IPS-15b (cell line): ENCODE results near the gene CAMSAP3.
"Not testable (repeated sequence)": the region's sequence is repeated elsewhere in the genome, so short reads cannot be mapped to it uniquely, and the experiment has no call there.

Experiments
- H3K27me3 ChIP-seq: one replicate; pipeline ENCODE4 v1.6.1; 2013; ENCODE audit warnings: low read length; ENCODE audit not compliant: control insufficient read depth, insufficient read depth
- H3K36me3 ChIP-seq: one replicate; pipeline ENCODE4 v1.6.1; 2013; ENCODE audit warnings: low read length; ENCODE audit not compliant: control insufficient read depth, insufficient read depth
- H3K4me1 ChIP-seq: one replicate; pipeline ENCODE4 v1.6.1; 2013; ENCODE audit warnings: mild to moderate bottlenecking, low read length; ENCODE audit not compliant: control insufficient read depth, insufficient read depth
- H3K4me3 ChIP-seq: one replicate; pipeline ENCODE4 v1.5.1; 2013; ENCODE audit warnings: low read depth, low read length
- H3K9ac ChIP-seq: one replicate; pipeline ENCODE4 v1.6.1; 2013; ENCODE audit warnings: low read depth, mild to moderate bottlenecking, low read length
- H3K9me3 ChIP-seq: one replicate; pipeline ENCODE4 v1.6.1; 2013; ENCODE audit warnings: mild to moderate bottlenecking, low read length; ENCODE audit not compliant: control insufficient read depth, insufficient read depth

Gene CAMSAP3

DNA sequence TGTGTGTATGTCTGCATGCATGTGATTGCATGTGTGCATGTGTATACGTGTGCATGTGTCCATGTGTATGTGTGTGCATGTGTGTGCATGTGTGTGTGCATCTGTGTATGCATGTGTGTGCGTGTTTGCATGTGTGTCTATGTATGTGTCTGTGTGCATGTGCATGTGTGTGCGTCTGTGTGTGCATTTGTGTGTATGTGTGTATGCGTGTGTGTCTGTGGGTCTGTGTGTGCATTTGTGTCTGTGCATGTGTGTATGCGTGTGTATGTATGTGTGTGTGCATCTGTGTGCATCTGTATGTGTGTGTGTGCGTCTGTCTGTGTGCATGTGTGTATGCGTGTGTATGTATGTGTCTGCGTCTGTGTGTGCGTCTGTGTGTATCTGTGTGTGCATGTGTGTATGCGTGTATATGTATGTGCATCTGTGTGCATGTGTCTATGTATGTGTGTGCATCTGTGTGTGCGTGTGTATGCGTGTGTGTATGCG, 44.2 kb downstream of the CAMSAP3 start:
- H3K4me1 ChIP-seq: no peaks in the 10 kb centered on the region

DNA sequence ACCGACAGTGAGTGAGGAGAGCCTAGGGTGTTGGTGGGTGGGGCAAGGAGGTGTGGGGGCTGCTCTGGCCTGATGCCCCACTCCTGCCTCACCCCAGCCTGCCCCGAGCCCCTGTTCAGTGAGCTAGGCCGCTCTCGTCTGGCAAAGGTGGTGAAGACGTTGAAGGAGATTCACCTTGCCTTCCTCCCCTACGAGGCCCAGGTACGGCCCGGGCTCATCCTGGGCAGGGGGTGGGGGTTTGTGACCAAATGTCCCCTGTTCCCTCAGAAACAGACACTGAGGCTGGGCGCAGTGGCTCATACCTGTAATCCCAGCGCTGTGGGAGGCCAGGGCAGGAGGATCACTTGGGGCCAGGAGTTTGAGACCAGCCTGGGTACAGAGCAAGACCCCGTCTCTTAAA, 45.1 kb downstream of the CAMSAP3 start:
- H3K9me3 ChIP-seq: no peaks in the 10 kb centered on the region

More for the DNA sequence above, 44.2 kb downstream of the CAMSAP3 start:
- H3K36me3 ChIP-seq: peaks cover 9% of the 10 kb centered on the region
- peaks cover 18% of the 10 kb centered on the region for H3K27me3 ChIP-seq
- H3K9me3 ChIP-seq: no peaks in the 10 kb centered on the region
- H3K9ac ChIP-seq: no peak overlapping the region
- H3K4me3 ChIP-seq: no peak overlapping the region

GRCh38 chr19:7641290-7642276, 45.9 kb downstream of the CAMSAP3 start:
- Histone ChIP-seq H3K27me3 (peaks cover 1% of the 10 kb centered on the region), H3K4me3 (no peak overlapping the region), H3K9me3 (no peaks in the 10 kb centered on the region), H3K4me1 (no peaks in the 10 kb centered on the region), H3K9ac (no peak overlapping the region), H3K36me3 (peaks cover 12% of the 10 kb centered on the region)

More for the DNA sequence above, 45.1 kb downstream of the CAMSAP3 start:
- H3K27me3 ChIP-seq: peaks cover 9% of the 10 kb centered on the region
- no peak overlapping the region for H3K4me3 ChIP-seq
- H3K4me1 ChIP-seq: no peaks in the 10 kb centered on the region
- H3K9ac ChIP-seq: no peak overlapping the region
- H3K36me3 ChIP-seq: peaks cover 9% of the 10 kb centered on the region

DNA sequence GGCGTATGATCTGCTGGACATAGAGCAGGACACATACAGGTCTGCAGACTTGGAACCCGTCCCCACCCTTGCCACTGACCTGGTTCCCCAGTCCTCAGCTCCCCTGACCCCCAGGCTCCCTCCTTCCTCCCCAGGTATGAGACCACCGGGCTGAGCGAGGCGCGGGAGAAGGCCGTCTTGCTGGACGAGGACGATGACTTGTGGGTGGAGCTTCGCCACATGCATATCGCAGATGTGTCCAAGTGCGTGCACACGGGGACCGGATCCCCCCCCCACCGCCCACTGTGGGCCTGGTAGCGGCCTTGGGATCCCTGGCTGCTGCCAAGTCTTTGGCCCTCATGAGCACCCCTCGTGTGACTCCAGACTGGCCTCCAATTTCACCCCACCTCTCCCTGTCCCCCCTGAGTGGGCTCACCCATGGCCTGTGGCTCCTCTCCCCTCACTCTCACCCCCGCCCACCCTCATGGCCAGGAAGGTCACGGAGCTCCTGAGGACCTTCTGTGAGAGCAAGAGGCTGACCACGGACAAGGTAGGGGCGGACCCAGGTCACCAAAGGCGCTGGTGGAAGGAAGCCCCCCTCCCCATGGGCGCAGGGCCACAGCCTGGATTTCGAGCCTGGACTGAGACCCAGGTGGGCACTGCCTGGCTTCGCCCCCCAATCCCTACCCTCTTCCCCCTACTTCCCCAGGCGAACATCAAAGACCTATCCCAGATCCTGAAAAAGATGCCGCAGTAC, 46.8 kb downstream of the CAMSAP3 start:
- peaks cover 14% of the 10 kb centered on the region for H3K36me3 ChIP-seq

DNA sequence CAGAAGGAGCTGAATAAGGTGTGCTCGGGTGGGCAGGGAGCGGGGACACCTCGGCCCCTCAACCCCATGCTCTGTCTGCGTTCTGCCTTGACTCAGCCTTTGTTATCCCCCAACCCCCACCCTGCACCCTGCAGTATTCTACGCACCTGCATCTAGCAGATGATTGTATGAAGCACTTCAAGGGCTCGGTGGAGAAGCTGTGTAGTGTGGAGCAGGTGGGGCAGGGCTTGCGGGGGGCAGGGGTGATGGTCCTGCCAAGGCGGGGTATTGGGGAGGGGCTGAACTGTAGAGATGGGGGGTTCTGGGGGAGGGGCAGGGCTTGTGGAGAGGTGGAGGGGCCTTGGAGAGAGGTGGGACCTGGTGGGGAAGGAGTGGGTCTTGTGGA, 47.4 kb downstream of the CAMSAP3 start:
- Histone ChIP-seq H3K4me3 (no peak overlapping the region), H3K27me3 (no peaks in the 10 kb centered on the region), H3K9me3 (no peaks in the 10 kb centered on the region), H3K9ac (no peak overlapping the region), H3K4me1 (no peaks in the 10 kb centered on the region), H3K36me3 (peaks cover 14% of the 10 kb centered on the region)

More for the DNA sequence above, 46.8 kb downstream of the CAMSAP3 start:
- no peak overlapping the region for H3K9ac ChIP-seq
- H3K27me3 ChIP-seq: no peaks in the 10 kb centered on the region
- no peaks in the 10 kb centered on the region for H3K9me3 ChIP-seq
- H3K4me1 ChIP-seq: no peaks in the 10 kb centered on the region
- no peak overlapping the region for H3K4me3 ChIP-seq

DNA sequence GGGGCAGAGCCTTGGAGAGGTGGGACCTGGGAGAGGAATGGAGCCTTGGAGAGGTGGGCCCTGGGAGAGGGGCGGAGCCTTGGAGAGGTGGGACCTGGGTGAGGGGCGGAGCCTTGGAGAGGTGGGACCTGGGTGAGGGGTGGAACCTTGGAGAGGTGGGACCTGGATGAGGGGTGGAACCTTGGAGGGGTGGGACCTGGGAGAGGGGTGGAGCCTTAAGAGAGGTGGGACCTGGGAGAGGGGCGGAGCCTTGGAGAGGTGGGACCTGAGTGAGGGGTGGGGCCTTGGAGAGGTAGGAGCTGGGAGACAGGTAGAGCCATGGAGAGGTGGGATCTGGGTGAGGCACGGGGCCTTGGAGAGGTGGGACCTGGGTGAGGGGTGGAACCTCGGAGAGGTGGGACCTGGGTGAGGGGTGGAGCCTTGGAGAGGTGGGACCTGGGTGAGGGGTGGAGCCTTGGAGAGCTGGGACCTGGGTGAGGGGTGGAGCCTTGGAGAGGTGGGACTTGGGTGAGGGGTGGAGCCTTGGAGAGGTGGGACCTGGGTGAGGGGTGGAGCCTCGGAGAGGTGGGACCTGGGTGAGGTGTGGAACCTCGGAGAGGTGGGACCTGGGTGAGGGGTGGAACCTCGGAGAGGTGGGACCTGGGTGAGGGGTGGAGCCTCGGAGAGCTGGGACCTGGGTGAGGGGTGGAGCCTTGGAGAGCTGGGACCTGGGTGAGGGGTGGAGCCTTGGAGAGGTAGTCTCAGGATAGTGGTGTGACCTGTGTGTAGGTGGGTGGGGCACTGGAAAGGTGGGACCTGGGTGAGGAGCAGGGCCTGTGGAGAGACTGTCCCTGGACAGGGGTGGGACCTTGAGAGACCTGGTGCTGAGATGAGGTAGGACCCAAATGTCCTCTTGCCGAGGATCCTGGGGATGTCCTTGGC, 48.2 kb downstream of the CAMSAP3 start:
- not testable (repeated sequence) for H3K9ac ChIP-seq, H3K4me3 ChIP-seq, H3K27me3 ChIP-seq, H3K4me1 ChIP-seq, H3K9me3 ChIP-seq
- peaks cover 14% of the 10 kb centered on the region for H3K36me3 ChIP-seq

- Histone ChIP-seq H3K4me1 (no peaks in the 10 kb centered on the region), H3K9ac (no peak overlapping the region), H3K27me3 (no peaks in the 10 kb centered on the region), H3K4me3 (no peak overlapping the region), H3K36me3 (peaks cover 14% of the 10 kb centered on the region), H3K9me3 (no peaks in the 10 kb centered on the region)
Measured at GRCh38 chr19:7644550-7644877, 48.9 kb downstream of the CAMSAP3 start.

- H3K36me3 ChIP-seq: peaks cover 14% of the 10 kb centered on the region
- no peak overlapping the region for H3K9ac ChIP-seq
- H3K4me1 ChIP-seq: no peaks in the 10 kb centered on the region
- H3K27me3 ChIP-seq: no peaks in the 10 kb centered on the region
- no peaks in the 10 kb centered on the region for H3K9me3 ChIP-seq
- no peak overlapping the region for H3K4me3 ChIP-seq
Measured at GRCh38 chr19:7645163-7645562, 49.5 kb downstream of the CAMSAP3 start.

- Histone ChIP-seq H3K27me3 (peaks cover 1% of the 10 kb centered on the region), H3K4me3 (no peak overlapping the region), H3K4me1 (no peaks in the 10 kb centered on the region), H3K9me3 (no peaks in the 10 kb centered on the region), H3K9ac (no peak overlapping the region), H3K36me3 (peaks cover 14% of the 10 kb centered on the region)
Measured at GRCh38 chr19:7645656-7646425, 50.2 kb downstream of the CAMSAP3 start.

DNA sequence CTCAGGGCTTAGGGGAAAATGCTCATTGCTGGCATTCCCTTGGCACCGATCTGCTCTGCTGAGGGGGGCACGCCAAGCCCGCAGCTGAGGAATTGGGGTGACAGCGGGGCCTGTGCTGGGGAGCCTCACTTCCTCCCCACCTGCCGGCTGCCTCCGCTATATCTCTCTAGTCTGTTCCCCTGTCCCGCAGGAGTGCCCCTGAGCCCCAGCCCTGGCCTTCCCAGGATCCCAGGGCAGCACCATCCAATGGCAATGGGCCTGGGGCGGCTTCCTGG, 50.7 kb downstream of the CAMSAP3 start:
- H3K9me3 ChIP-seq: no peaks in the 10 kb centered on the region
- H3K36me3 ChIP-seq: peaks cover 14% of the 10 kb centered on the region
- H3K4me1 ChIP-seq: no peaks in the 10 kb centered on the region
- peaks cover 3% of the 10 kb centered on the region for H3K27me3 ChIP-seq
- no peak overlapping the region for H3K4me3 ChIP-seq
- no peak overlapping the region for H3K9ac ChIP-seq

DNA sequence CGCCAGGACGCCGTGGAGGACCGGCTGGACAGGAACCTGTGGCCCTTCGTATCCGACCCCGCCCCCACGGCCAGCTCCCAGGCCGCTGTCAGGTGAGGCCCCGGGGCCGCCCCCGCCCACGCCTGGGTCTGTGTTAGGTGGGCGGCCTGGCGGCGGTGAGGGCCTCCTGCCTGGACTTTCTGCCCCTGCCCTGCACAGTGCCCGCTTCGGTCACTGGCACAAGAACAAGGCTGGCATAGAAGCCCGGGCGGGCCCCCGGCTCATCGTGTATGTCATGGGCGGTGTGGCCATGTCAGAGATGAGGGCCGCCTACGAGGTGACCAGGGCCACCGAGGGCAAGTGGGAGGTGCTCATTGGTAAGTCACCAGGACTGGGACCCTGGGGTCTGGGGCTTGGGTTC, 51.5 kb downstream of the CAMSAP3 start:
- H3K4me3 ChIP-seq: no peak overlapping the region
- no peak overlapping the region for H3K9ac ChIP-seq
- H3K36me3 ChIP-seq: peaks cover 11% of the 10 kb centered on the region
- no peaks in the 10 kb centered on the region for H3K9me3 ChIP-seq
- H3K27me3 ChIP-seq: peaks cover 3% of the 10 kb centered on the region
- H3K4me1 ChIP-seq: no peaks in the 10 kb centered on the region
